Stomach (tissue), 9 donors: ENCODE results near the gene CCDC183. TPM values are rescaled to one million over a fixed set of nuclear protein-coding genes. Genes with fewer than 3 reads are reported as not detected.
"Not testable (repeated sequence)": the region's sequence is repeated elsewhere in the genome, so short reads cannot be mapped to it uniquely, and the experiment has no call there.

Experiments used
- DNase-seq, 2 donors: peaks; one replicate each; pipeline versions ENCODE4 v3.0.0 to v3.0.0-alpha.2; 2013 to 2019
- H3K27ac ChIP-seq, 5 donors: fragments of 200-600 bp in 4 of 5; sonication (generic) in 4 of 5; one replicate each; pipeline ENCODE4 v1.5.1; 2013 to 2019; ENCODE audit warnings: mild to moderate bottlenecking in 1 of 5, moderate library complexity in 1 of 5
- H3K27me3 ChIP-seq, 3 donors: fragments of 200-600 bp; sonication (generic); one replicate each; pipeline ENCODE4 v1.5.1; 2017 to 2019; ENCODE audit warnings: mixed run types in 1 of 3
- H3K36me3 ChIP-seq, 4 donors: fragments of 200-600 bp; sonication (generic); 1 replicate in 3 of 4; 2 replicates in 1 of 4; pipeline ENCODE4 v1.5.1; 2016 to 2019
- H3K4me1 ChIP-seq, 4 donors: fragments of 200-600 bp; sonication (generic); one replicate each; pipeline ENCODE4 v1.5.1; 2016 to 2019
- H3K4me3 ChIP-seq, 4 donors: fragments of 200-600 bp; sonication (generic) in 3 of 4; one replicate each; pipeline ENCODE4 v1.5.1; 2016 to 2019; ENCODE audit warnings: mild to moderate bottlenecking in 1 of 4
- H3K9me3 ChIP-seq, 4 donors: fragments of 200-600 bp; sonication (generic); one replicate each; pipeline ENCODE4 v1.5.1; 2016 to 2019
- EP300 ChIP-seq: sonication (generic); formaldehyde crosslinking; IDR thresholded peaks from one replicate; pipeline ENCODE4 v1.6.1; 2017; ENCODE audit warnings: antibody characterized with exemption
- POLR2A ChIP-seq, 4 donors: fragments of 450-650 bp; IDR thresholded peaks; one replicate each; pipeline ENCODE4 v1.6.1; 2016; ENCODE audit warnings: antibody characterized with exemption in 4 of 4, control low read depth in 2 of 4, mild to moderate bottlenecking in 1 of 4, moderate library complexity in 1 of 4
- POLR2AphosphoS5 ChIP-seq, 3 donors: sonication (generic); formaldehyde crosslinking; IDR thresholded peaks; one replicate each; pipeline ENCODE4 v1.6.1; 2016; ENCODE audit warnings: antibody characterized with exemption in 3 of 3
- WGBS, 5 donors: extraction: QIAGEN DNeasy Blood & Tissue Kit in 3 of 5; methylation state at CpG; one replicate each; pipeline versions ENCODE4 v1.1.5 to v1.1.7; 2013 to 2018; 5-methylcytosine and 5-hydroxymethylcytosine counted together
- intact Hi-C: fragments of 100-400 bp; cut with DNase I; formaldehyde crosslinking; loops from one replicate; pipeline ENCODE4 v1.15.1; 2023; ENCODE audit warnings: low total_unique reads
- polyA plus RNA-seq, 3 donors: library from polyadenylated mRNA; stranded (reverse); fragments of 200-250 nt; gene quantifications; one replicate each; pipeline ENCODE4 v1.2.3, GENCODE V29; 2013
- total RNA-seq, 5 donors: library from RNA; depleted of rRNA; stranded (reverse); fragments of >200 nt; gene quantifications; one replicate each; pipeline versions ENCODE4 v1.1.0 to v1.2.3, GENCODE V29; 2014 to 2016
- TF ChIP-seq, protein P1 (sequence below), 7 experiments: fragments of 450-650 bp in 4 of 7; fragments of 200-600 bp in 3 of 7; sonication (generic) in 3 of 7; IDR thresholded peaks; one replicate each; pipeline ENCODE4 v1.5.1; 2016 to 2019; ENCODE audit warnings: antibody characterized with exemption in 7 of 7, control low read depth in 2 of 7, mild to moderate bottlenecking in 1 of 7
- donor health status: healthy with polysubstance abuse.
- donor health status: Bipolar disorder and iron deficiency.
- donor health status: healthy.

Gene CCDC183
- total and polyA plus RNA-seq, 8 donors, result 1.2 to 53.0 (median 4.7) TPM

GRCh38 chr9:136765041-136765440 lies 31.1 kb upstream of the CCDC183 start:
- Histone ChIP-seq H3K27ac (no peak overlapping the region), H3K4me1 (peaks cover 0 to 21% (median 15%) of the 10 kb centered on the region in 4 donors), H3K9me3 (no peaks in the 10 kb centered on the region), H3K36me3 (no peaks in the 10 kb centered on the region), H3K27me3 (peaks cover 0 to 83% (median 12%) of the 10 kb centered on the region in 3 donors), H3K4me3 (no peak overlapping the region)
- 73 to 90% (median 79%) methylated on average over 4 to 14 of the region's 14 CpGs for WGBS, 5 donors
- intact Hi-C loops, result no loop called here
- DNase-seq, result no peak
- TF ChIP-seq EP300, result no peak

- H3K36me3 ChIP-seq, H3K4me3 ChIP-seq, H3K9me3 ChIP-seq, DNase-seq, intact Hi-C loops: not testable (repeated sequence)
- peaks cover 0 to 74% (median 12%) of the 10 kb centered on the region in 3 donors for H3K27me3 ChIP-seq
- H3K4me1 ChIP-seq, result peaks cover 0 to 19% (median 15%) of the 10 kb centered on the region in 4 donors
- H3K27ac ChIP-seq, result peak overlapping the region in 1 of 5 donors; percentile 26
- 67 to 76% (median 72%) methylated on average over 14 of the region's 14 CpGs for WGBS, 5 donors
These were observed 30.3 kb upstream of the CCDC183 start for GRCh38 chr9:136765745-136766409.

DNA sequence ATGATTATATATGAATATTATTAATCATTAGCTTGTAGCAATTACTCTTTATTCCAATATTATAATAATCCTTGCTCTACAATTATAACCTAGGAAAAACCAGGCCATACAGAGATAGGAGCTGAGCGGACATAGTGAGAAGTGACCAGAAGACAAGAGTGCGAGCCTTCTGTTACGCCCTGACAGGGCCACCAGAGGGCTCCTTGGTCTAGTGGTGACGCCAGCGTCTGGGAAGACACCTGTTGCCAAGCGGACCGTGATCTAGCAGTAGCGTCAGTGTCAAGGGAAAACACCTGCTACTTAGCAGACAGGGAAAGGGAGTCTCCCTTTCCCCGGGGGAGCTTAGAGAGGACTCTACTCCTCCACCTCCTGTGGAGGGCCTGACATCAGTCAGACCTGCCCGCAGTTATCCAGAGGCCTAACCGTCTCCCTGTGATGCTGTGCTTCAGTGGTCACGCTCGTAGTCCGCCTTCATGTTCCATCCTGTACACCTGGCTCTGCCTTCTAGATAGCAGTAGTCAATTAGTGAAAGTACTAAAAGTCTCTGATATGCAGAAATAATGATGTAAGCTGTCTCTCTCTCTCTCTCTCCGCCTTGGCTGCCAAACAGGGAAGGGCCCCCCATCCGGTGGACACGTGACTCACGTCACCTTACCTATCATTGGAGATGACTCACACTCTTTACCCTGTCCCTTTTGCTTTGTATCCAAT lies 29.6 kb upstream of the CCDC183 start:
- H3K27ac ChIP-seq, H3K36me3 ChIP-seq, H3K4me3 ChIP-seq, intact Hi-C loops, H3K9me3 ChIP-seq: not testable (repeated sequence)
- peak; percentile 50 to 66 for DNase-seq
- H3K27me3 ChIP-seq, result peaks cover 0 to 67% (median 12%) of the 10 kb centered on the region in 3 donors
- WGBS, 5 donors, result 39 to 50% (median 41%) methylated on average over 13 to 18 of the region's 18 CpGs
- TF ChIP-seq, protein P1, sequence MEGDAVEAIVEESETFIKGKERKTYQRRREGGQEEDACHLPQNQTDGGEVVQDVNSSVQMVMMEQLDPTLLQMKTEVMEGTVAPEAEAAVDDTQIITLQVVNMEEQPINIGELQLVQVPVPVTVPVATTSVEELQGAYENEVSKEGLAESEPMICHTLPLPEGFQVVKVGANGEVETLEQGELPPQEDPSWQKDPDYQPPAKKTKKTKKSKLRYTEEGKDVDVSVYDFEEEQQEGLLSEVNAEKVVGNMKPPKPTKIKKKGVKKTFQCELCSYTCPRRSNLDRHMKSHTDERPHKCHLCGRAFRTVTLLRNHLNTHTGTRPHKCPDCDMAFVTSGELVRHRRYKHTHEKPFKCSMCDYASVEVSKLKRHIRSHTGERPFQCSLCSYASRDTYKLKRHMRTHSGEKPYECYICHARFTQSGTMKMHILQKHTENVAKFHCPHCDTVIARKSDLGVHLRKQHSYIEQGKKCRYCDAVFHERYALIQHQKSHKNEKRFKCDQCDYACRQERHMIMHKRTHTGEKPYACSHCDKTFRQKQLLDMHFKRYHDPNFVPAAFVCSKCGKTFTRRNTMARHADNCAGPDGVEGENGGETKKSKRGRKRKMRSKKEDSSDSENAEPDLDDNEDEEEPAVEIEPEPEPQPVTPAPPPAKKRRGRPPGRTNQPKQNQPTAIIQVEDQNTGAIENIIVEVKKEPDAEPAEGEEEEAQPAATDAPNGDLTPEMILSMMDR (IDR thresholded peaks at IDR 0.05), result peak in 2 of 7 experiments; percentile 21 to 42
- H3K4me1 ChIP-seq, result peaks cover 0 to 14% (median 13%) of the 10 kb centered on the region in 4 donors

DNA sequence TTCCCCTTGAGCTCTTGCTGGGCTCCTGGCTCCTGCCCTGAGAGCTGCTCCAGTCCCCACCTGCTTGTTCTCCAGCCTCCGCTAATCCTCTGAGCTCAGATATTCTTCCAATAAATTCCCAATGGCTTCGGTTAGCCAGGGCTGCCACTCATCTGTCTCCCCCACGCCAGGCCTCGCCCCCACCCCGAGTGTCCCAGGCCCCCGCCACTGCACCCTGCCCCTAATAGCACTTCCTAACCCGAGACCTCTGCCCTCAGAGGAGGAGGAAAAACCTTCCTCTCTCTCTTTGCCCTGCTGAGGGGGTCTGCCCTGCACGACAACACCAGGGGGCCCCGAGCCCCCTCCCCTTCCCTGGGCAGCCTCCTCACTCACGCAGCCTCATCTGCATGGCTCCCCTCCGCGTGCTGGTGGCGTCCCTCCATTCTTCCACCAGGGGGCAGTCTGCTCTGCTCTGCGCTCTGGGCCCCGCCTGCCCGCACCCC lies 26.4 kb upstream of the CCDC183 start:
- H3K9me3 ChIP-seq, result peaks cover 0 to 7% (median 6%) of the 10 kb centered on the region in 4 donors
- TF ChIP-seq POLR2AphosphoS5 (IDR thresholded peaks at IDR 0.05) (no peak), POLR2A (IDR thresholded peaks at IDR 0.05) (no peak)
- TF ChIP-seq, protein P1 (IDR thresholded peaks at IDR 0.05), result peak in 4 of 7 experiments; percentile 24 to 58 (median 46)
- H3K4me3 ChIP-seq, result no peak overlapping the region
- intact Hi-C loops, result no loop called here
- 5 to 14% (median 10%) methylated on average over 14 to 16 of the region's 16 CpGs for WGBS, 5 donors
- no peak overlapping the region for H3K27ac ChIP-seq
- H3K27me3 ChIP-seq, result peaks cover 0 to 36% (median 0%) of the 10 kb centered on the region in 3 donors
- H3K36me3 ChIP-seq, result no peaks in the 10 kb centered on the region
- peak in 1 of 2 donors; percentile 64 for DNase-seq
- peaks cover 0 to 4% (median 4%) of the 10 kb centered on the region in 4 donors for H3K4me1 ChIP-seq

DNA sequence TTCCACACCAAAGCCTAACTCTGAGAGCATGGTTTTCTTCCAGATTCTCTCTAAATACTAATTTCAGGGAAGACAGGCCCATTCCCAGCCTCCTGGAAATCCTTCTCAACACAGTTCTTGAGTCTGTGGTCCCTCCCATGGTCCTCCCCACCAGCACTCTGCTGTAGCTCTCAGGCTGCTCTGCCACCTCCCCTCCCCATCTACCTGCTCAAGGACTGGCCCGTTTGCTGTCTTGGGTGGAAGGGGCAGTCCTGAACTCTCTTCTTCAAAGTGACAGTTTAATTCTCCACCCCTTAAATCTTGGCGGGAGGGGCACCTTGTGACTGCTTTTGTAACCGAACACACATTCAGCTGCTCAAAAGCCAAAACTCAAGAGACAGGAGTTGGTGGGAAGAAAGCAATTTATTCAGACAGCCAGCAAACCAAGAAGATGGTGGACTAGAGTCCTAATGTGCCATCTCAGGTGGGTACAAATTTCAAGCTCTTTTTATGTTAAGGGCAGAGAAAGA lies 24.2 kb upstream of the CCDC183 start:
- Histone ChIP-seq H3K27me3 (peaks cover 0 to 24% (median 0%) of the 10 kb centered on the region in 3 donors), H3K9me3 (peaks cover 0 to 7% (median 6%) of the 10 kb centered on the region in 4 donors), H3K4me3 (no peak overlapping the region), H3K27ac (no peak overlapping the region), H3K4me1 (peaks cover 0 to 4% (median 2%) of the 10 kb centered on the region in 4 donors), H3K36me3 (no peaks in the 10 kb centered on the region)
- WGBS, 5 donors, result 65 to 79% (median 68%) methylated on average over 3 of the region's 3 CpGs
- intact Hi-C loops, result no loop called here
- TF ChIP-seq, protein P1 (IDR thresholded peaks at IDR 0.05), result no peak
- no peak for TF ChIP-seq POLR2AphosphoS5 (IDR thresholded peaks at IDR 0.05)
- no peak for TF ChIP-seq EP300
- DNase-seq, result no peak
